BLaER1 treated with 17β-estradiol and CSF1 and Interleukin-3, amounts not matched to agents 10 nM and 100 nM (cell line): ENCODE data around the gene TOMM20L.

Experiments
- H3K27ac ChIP-seq, 11 experiments: shearing (Covaris generic); formaldehyde crosslinking; 2 replicates each; pipeline ENCODE4 v1.8.1; 2022
- H3K27me3 ChIP-seq, 11 experiments: shearing (Covaris generic); formaldehyde crosslinking; 2 replicates each; pipeline ENCODE4 v1.8.1; 2022
- H3K36me3 ChIP-seq, 11 experiments: shearing (Covaris generic); formaldehyde crosslinking; 2 replicates each; pipeline ENCODE4 v1.8.1; 2022
- H3K4me1 ChIP-seq, 10 experiments: shearing (Covaris generic); formaldehyde crosslinking; 2 replicates each; pipeline ENCODE4 v1.8.1; 2022
- H3K4me2 ChIP-seq, 11 experiments: shearing (Covaris generic); formaldehyde crosslinking; 2 replicates each; pipeline ENCODE4 v1.8.1; 2022
- H3K4me3 ChIP-seq, 10 experiments: shearing (Covaris generic); formaldehyde crosslinking; 2 replicates each; pipeline ENCODE4 v1.8.1; 2022
- H3K9ac ChIP-seq, 11 experiments: shearing (Covaris generic); formaldehyde crosslinking; 2 replicates each; pipeline ENCODE4 v1.8.1; 2022
- H3K9me3 ChIP-seq, 11 experiments: shearing (Covaris generic); formaldehyde crosslinking; replicated peaks in 1 of 11; 2 replicates each; pipeline ENCODE4 v1.8.1; 2022
- H4K20me1 ChIP-seq, 11 experiments: shearing (Covaris generic); formaldehyde crosslinking; 2 replicates each; pipeline ENCODE4 v1.8.1; 2022
- Cebpa-rat ChIP-seq, 11 experiments: shearing (Covaris generic); IDR thresholded peaks; 2 replicates each; pipeline ENCODE4 v1.8.1; 2022

TOMM20L gene

DNA sequence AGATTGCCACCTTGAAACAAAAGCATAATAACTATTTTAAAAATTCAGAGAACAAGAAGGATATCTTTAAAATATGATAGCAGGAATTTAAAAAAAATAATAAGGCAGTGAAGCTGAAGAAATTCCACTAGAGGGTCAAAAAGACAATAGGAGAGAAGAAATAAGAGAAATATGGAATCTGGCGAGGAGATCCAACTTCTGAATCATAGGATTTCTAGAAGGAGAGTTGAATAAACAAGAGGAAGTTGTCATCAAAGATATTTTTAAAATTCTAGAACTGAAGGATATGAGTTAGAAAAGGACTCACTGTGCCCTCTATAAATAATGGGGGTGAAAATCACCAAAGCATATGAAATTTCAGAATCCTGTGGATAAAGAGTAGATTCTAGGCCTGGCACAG lies 26.8 kb upstream of the TOMM20L start:
- H3K9ac ChIP-seq: no peak overlapping the region
- TF ChIP-seq Cebpa-rat (IDR thresholded peaks at IDR 0.05): no peak
- H3K4me3 ChIP-seq: no peak overlapping the region
- peaks cover 76 to 98% (median 97%) of the 10 kb centered on the region in 11 experiments for H3K36me3 ChIP-seq
- peaks cover 0 to 13% (median 0%) of the 10 kb centered on the region in 11 experiments; a peak in 1 of 22 replicates for H4K20me1 ChIP-seq
- H3K4me2 ChIP-seq: no peak overlapping the region
- no peak overlapping the region for H3K27ac ChIP-seq
- H3K27me3 ChIP-seq: no peaks in the 10 kb centered on the region
- no peaks in the 10 kb centered on the region for H3K9me3 ChIP-seq
- no peaks in the 10 kb centered on the region; a peak in 1 of 20 replicates for H3K4me1 ChIP-seq

DNA sequence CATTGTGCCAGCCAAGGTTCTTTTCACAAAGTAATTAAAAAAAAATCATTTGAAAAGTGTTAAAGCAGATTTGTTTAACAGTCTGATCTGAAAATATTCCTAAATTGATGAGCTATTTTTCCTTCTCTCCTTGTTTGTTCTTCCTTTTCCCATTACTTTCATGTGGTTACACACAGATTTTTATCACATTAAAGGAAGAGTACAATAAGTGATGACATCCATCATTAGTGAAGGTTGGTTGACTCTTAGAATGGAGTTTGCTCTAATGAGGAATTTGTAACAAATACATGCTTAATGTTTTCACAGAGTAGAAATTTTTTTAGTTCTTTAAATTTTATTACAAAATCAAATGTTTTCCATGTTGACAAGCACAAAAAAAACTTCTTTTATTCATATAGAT lies 18.9 kb upstream of the TOMM20L start:
- Histone ChIP-seq H3K4me3 (no peak overlapping the region), H3K4me2 (no peak overlapping the region), H3K27ac (no peak overlapping the region), H3K9ac (no peak overlapping the region), H3K27me3 (no peaks in the 10 kb centered on the region), H4K20me1 (peaks cover 0 to 37% (median 0%) of the 10 kb centered on the region in 11 experiments; a peak in 2 of 22 replicates), H3K4me1 (no peaks in the 10 kb centered on the region), H3K36me3 (peaks cover 47 to 99% (median 85%) of the 10 kb centered on the region in 11 experiments), H3K9me3 (no peaks in the 10 kb centered on the region)
- TF ChIP-seq Cebpa-rat (IDR thresholded peaks at IDR 0.05): no peak

DNA sequence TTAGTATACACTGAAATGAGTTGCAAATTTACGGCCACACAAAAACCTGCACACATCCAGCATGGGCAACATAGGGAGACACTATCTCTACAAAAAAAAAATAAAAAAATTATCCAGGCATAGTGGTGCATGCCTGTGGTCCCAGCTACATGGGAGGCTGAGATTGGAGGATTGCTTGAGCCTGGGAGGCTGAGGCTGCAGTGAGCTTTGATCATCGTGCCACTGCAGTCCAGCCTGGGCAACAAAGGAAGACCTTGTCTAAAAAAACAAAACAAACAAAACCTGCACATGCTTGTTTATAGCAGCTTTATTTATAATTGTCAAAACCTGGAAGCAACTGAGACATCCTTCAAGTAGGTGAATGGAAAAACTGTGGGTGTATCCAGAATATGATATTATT lies 4.9 kb upstream of the TOMM20L start:
- H3K9me3 ChIP-seq: no peaks in the 10 kb centered on the region
- no peak overlapping the region for H3K27ac ChIP-seq

DNA sequence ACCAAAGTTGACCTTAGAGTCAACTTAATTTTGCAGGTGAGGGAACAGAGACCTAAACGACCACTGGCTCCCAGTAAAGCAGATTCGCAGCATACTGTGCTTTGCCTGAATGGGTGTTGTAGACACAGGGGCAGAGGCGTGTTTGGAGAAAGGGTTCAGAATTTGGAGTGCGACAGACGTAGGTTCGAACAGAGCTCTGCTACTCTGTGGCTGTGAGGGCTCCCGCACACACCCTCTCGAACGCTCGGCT lies 243 bp upstream of the TOMM20L start:
- Histone ChIP-seq H3K27me3 (peaks cover 12 to 21% (median 19%) of the 10 kb centered on the region in 11 experiments), H3K9me3 (no peaks in the 10 kb centered on the region), H3K4me2 (peak overlapping the region; percentile 77 to 97 (median 90)), H3K36me3 (peaks cover 0 to 6% (median 0%) of the 10 kb centered on the region in 11 experiments; a peak in 2 of 22 replicates), H3K4me1 (peaks cover 5 to 15% (median 12%) of the 10 kb centered on the region in 10 experiments; a peak in 18 of 20 replicates), H3K4me3 (peak overlapping the region in 9 of 10 experiments; percentile 46 to 70 (median 55); a peak in 16 of 20 replicates), H4K20me1 (no peaks in the 10 kb centered on the region), H3K27ac (peak overlapping the region in 1 of 11 experiments; percentile 40; a peak in 1 of 22 replicates), H3K9ac (peak overlapping the region in 8 of 11 experiments; percentile 62 to 80 (median 70); a peak in 10 of 22 replicates)
- no peak for TF ChIP-seq Cebpa-rat (IDR thresholded peaks at IDR 0.05)

More for the DNA sequence above, 4.9 kb upstream of the TOMM20L start:
- Histone ChIP-seq H3K36me3 (peaks cover 0 to 22% (median 1%) of the 10 kb centered on the region in 11 experiments; a peak in 4 of 22 replicates), H4K20me1 (no peaks in the 10 kb centered on the region), H3K4me3 (no peak overlapping the region), H3K27me3 (peaks cover 4 to 9% (median 7%) of the 10 kb centered on the region in 11 experiments), H3K4me2 (no peak overlapping the region), H3K4me1 (peaks cover 0 to 6% (median 4%) of the 10 kb centered on the region in 10 experiments; a peak in 15 of 20 replicates), H3K9ac (no peak overlapping the region)
- TF ChIP-seq Cebpa-rat (IDR thresholded peaks at IDR 0.05): no peak

DNA sequence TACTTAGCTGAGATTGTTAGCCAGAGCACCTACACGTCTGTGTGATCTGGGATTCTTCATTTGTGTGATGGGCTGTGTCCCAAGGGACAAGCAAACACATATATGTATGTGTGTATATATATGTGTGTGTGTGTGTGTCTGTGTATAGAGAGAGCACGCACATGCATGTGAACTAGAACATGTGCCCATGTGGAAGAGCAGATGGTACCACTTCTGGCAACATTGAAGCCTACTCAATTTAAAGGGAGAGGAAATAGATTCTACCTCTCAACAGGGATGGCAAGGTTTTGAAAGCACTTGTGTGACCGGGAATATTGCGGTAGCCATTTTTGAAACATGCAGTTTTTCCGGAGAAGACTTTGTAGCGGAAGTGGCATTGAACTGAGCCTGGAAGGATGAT lies 1.4 kb downstream of the TOMM20L start:
- Histone ChIP-seq H3K4me1 (peaks cover 5 to 15% (median 12%) of the 10 kb centered on the region in 10 experiments; a peak in 18 of 20 replicates), H4K20me1 (no peaks in the 10 kb centered on the region), H3K4me2 (no peak overlapping the region), H3K36me3 (peaks cover 0 to 12% (median 0%) of the 10 kb centered on the region in 11 experiments; a peak in 2 of 22 replicates), H3K4me3 (no peak overlapping the region), H3K9me3 (no peaks in the 10 kb centered on the region), H3K27me3 (peaks cover 12 to 21% (median 19%) of the 10 kb centered on the region in 11 experiments), H3K9ac (no peak overlapping the region), H3K27ac (no peak overlapping the region)
- TF ChIP-seq Cebpa-rat (IDR thresholded peaks at IDR 0.05): no peak

DNA sequence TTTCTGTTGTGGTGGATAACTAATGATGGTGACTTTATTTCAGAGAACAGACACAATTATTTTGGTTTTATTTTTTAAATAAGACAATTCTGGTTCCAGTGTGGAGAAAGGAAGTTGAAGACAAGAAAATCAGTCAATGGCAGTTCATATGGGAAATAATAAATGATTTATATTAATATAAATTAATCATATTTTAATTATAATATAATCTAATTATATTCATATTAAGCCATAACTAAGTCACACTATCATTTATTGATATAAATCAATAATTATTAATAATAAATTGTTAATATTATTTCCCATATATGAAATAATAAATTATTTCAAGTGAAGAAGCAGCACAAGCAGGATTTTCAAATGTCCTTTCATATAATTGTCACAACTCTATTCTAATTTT lies 2.8 kb downstream of the TOMM20L start:
- H3K9me3 ChIP-seq: no peaks in the 10 kb centered on the region
- no peak for TF ChIP-seq Cebpa-rat (IDR thresholded peaks at IDR 0.05)
- no peak overlapping the region for H3K4me2 ChIP-seq
- H3K9ac ChIP-seq: no peak overlapping the region
- H3K27ac ChIP-seq: no peak overlapping the region
- no peak overlapping the region for H3K4me3 ChIP-seq
- H3K4me1 ChIP-seq: peaks cover 5 to 15% (median 12%) of the 10 kb centered on the region in 10 experiments; a peak in 18 of 20 replicates
- H3K36me3 ChIP-seq: peaks cover 0 to 20% (median 4%) of the 10 kb centered on the region in 11 experiments; a peak in 7 of 22 replicates
- H4K20me1 ChIP-seq: no peaks in the 10 kb centered on the region
- H3K27me3 ChIP-seq: peaks cover 12 to 21% (median 19%) of the 10 kb centered on the region in 11 experiments

DNA sequence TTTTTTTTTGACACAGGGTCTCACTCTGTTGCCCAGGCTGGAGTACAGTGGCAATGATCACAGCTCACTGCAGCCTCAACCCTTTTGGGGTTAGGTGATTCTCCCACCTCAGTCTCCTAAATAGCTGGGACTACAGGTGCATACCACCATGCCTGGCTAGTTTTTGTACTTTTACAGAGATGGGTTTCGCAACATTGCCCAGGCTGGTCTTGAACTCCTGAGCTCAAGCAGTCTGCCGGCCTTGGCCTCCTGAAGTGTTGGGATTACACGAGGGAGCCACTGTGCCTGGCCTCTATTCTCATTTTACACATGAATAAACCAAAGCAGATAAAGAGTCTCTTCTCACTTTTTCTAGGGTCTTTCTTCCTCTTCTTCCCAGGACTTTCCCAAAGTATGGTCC lies 3.2 kb downstream of the TOMM20L start:
- Histone ChIP-seq H3K36me3 (peaks cover 0 to 20% (median 4%) of the 10 kb centered on the region in 11 experiments; a peak in 7 of 22 replicates), H3K9ac (no peak overlapping the region), H3K9me3 (no peaks in the 10 kb centered on the region), H3K4me2 (no peak overlapping the region), H3K4me3 (no peak overlapping the region), H3K27me3 (peaks cover 12 to 21% (median 19%) of the 10 kb centered on the region in 11 experiments), H3K27ac (no peak overlapping the region), H3K4me1 (peaks cover 5 to 15% (median 12%) of the 10 kb centered on the region in 10 experiments; a peak in 18 of 20 replicates), H4K20me1 (no peaks in the 10 kb centered on the region)
- TF ChIP-seq Cebpa-rat (IDR thresholded peaks at IDR 0.05): peak in 4 of 11 experiments; percentile 10 to 60 (median 41); a peak in 4 of 22 replicates

DNA sequence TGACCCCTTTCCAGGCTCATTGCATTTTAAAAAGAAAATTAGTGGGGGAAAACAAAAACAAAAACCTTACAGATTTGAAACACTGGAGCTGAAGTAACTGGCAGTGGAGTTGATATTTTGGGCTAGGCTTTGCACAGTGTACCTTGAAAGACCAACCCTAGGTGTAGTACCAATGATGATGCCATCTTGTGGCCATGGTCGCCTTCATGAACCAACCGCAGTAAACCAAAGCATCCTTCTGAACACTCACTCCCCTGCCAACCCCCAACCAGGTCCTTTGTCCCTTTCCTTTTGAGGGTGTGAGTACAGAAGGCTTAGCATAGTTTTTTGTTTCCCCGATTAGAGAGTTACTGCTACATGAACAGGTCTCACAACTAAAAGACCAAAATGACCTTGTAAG lies 5.9 kb downstream of the TOMM20L start:
- Histone ChIP-seq H3K9ac (no peak overlapping the region), H3K9me3 (no peaks in the 10 kb centered on the region), H3K36me3 (peaks cover 0 to 25% (median 14%) of the 10 kb centered on the region in 11 experiments; a peak in 11 of 22 replicates), H3K4me1 (peaks cover 0 to 2% (median under 1%) of the 10 kb centered on the region in 10 experiments; a peak in 7 of 20 replicates), H3K27ac (no peak overlapping the region), H3K27me3 (peaks cover under 1 to 7% (median 4%) of the 10 kb centered on the region in 11 experiments; a peak in 18 of 22 replicates), H3K4me3 (no peak overlapping the region), H3K4me2 (no peak overlapping the region), H4K20me1 (no peaks in the 10 kb centered on the region)
- no peak for TF ChIP-seq Cebpa-rat (IDR thresholded peaks at IDR 0.05)

DNA sequence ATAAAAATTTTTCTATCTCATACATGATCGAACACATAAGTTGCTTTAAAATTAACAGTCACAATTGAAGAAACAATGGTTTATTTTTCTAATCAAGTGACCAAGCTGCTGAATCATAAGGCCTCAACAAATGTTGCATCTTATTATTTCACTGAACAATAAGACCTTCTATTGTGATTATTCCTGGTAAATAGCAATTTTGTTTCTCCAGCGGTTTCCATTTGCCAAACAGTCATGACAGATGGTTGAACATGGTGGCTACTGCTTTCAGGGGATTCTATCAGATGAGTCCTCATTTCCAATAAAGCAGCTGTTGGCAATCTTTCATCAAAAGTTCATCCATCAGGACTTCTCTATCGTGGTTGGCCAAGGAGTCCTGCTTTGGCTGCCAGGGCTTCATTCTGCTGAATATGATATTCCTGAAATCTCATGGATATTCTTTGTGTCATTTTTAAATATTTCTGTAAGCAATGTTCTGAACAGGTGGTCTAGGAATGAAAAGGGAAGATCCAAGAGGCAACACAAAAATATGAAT lies 13.0 kb downstream of the TOMM20L start:
- peaks cover 0 to 9% (median 0%) of the 10 kb centered on the region in 11 experiments; a peak in 3 of 22 replicates for H4K20me1 ChIP-seq
- no peak overlapping the region for H3K4me3 ChIP-seq
- no peak overlapping the region for H3K4me2 ChIP-seq
- no peak overlapping the region for H3K9ac ChIP-seq
- H3K4me1 ChIP-seq: no peaks in the 10 kb centered on the region
- peaks cover 59 to 86% (median 70%) of the 10 kb centered on the region in 11 experiments for H3K36me3 ChIP-seq
- no peak for TF ChIP-seq Cebpa-rat (IDR thresholded peaks at IDR 0.05)
- H3K9me3 ChIP-seq: no peaks in the 10 kb centered on the region
- H3K27me3 ChIP-seq: no peaks in the 10 kb centered on the region
- H3K27ac ChIP-seq: no peak overlapping the region
